AG08395 (cell line): ENCODE data around the gene PATL2.
"Not testable (repeated sequence)": the region's sequence is repeated elsewhere in the genome, so short reads cannot be mapped to it uniquely, and the experiment has no call there.

Experiments used
- DNase-seq: peaks from one replicate; pipeline ENCODE4 v3.0.0; 2012; ENCODE audit warnings: mixed read lengths, low spot score

PATL2 gene

GRCh38 chr15:44719293-44719999, 8.3 kb upstream of the PATL2 start:
- DNase-seq, result no peak

- no peak for DNase-seq
These were observed 7.8 kb upstream of the PATL2 start for GRCh38 chr15:44718927-44719292.

- no peak for DNase-seq
These were observed 7.2 kb upstream of the PATL2 start for GRCh38 chr15:44718180-44718926.

GRCh38 chr15:44716983-44717602, 6.0 kb upstream of the PATL2 start:
- DNase-seq, result no peak

- DNase-seq, result no peak
These were observed 4.7 kb upstream of the PATL2 start for GRCh38 chr15:44715797-44716334.

GRCh38 chr15:44715142-44715796, 4.1 kb upstream of the PATL2 start:
- DNase-seq, result no peak

GRCh38 chr15:44713006-44713966, 2.2 kb upstream of the PATL2 start:
- DNase-seq, result peak; percentile 34

GRCh38 chr15:44712346-44713005, 1.4 kb upstream of the PATL2 start:
- DNase-seq, result peak; percentile 54

GRCh38 chr15:44711743-44712345, 721 bp upstream of the PATL2 start:
- peak; percentile 17 for DNase-seq

- no peak for DNase-seq
These were observed 657 bp downstream of the PATL2 start for GRCh38 chr15:44710236-44711095.

- no peak for DNase-seq
These were observed 4.0 kb downstream of the PATL2 start for GRCh38 chr15:44706946-44707636.

GRCh38 chr15:44706401-44706800, 4.7 kb downstream of the PATL2 start:
- no peak for DNase-seq

- no peak for DNase-seq
These were observed 5.1 kb downstream of the PATL2 start for GRCh38 chr15:44705986-44706385.

- not testable (repeated sequence) for DNase-seq
These were observed 10.4 kb downstream of the PATL2 start for GRCh38 chr15:44700676-44701075.

- DNase-seq, result no peak
These were observed 12.5 kb downstream of the PATL2 start for GRCh38 chr15:44698641-44699040.

GRCh38 chr15:44697014-44697413, 14.1 kb downstream of the PATL2 start:
- no peak for DNase-seq

GRCh38 chr15:44695294-44695693, 15.8 kb downstream of the PATL2 start:
- no peak for DNase-seq

- DNase-seq, result no peak
These were observed 16.7 kb downstream of the PATL2 start for GRCh38 chr15:44694416-44694815.

- DNase-seq, result no peak
These were observed 18.5 kb downstream of the PATL2 start for GRCh38 chr15:44692659-44693058.
